GM18907 (cell line): ENCODE results near the gene MRPL52.
"Not testable (repeated sequence)": the region's sequence is repeated elsewhere in the genome, so short reads cannot be mapped to it uniquely, and the experiment has no call there.

Source experiments
- ATAC-seq: cut with Tn5 transposase; IDR thresholded peaks from one replicate; pipeline ENCODE4 v1.9.1; 2021; ENCODE audit warnings: mild to moderate bottlenecking, moderate library complexity; ENCODE audit not compliant: unreplicated experiment

MRPL52 gene

GRCh38 chr14:22852940-22853767, 23.5 kb downstream of the MRPL52 start:
- ATAC-seq: peak; percentile 67

GRCh38 chr14:22854296-22854695, 24.6 kb downstream of the MRPL52 start:
- ATAC-seq: not testable (repeated sequence)

- ATAC-seq: no peak
These were observed 25.5 kb downstream of the MRPL52 start for GRCh38 chr14:22854963-22855724.

GRCh38 chr14:22856428-22856827, 26.7 kb downstream of the MRPL52 start:
- no peak for ATAC-seq

- not testable (repeated sequence) for ATAC-seq
These were observed 30.7 kb downstream of the MRPL52 start for GRCh38 chr14:22860377-22860776.

GRCh38 chr14:22861651-22862050, 32.0 kb downstream of the MRPL52 start:
- no peak for ATAC-seq

GRCh38 chr14:22864979-22865378, 35.3 kb downstream of the MRPL52 start:
- no peak for ATAC-seq

GRCh38 chr14:22865424-22866405, 36.0 kb downstream of the MRPL52 start:
- no peak for ATAC-seq

GRCh38 chr14:22866874-22867273, 37.2 kb downstream of the MRPL52 start:
- ATAC-seq: no peak

GRCh38 chr14:22870811-22871223, 41.1 kb downstream of the MRPL52 start:
- peak; percentile 40 for ATAC-seq

- peak; percentile 84 for ATAC-seq
These were observed 41.7 kb downstream of the MRPL52 start, which contains the start of gene LRP10 for GRCh38 chr14:22871224-22872032. TSS of gene LRP10 (plus strand) at chr14:22871740. CDS start at chr14:22872304, 564 bp downstream.

GRCh38 chr14:22872033-22872832, 42.5 kb downstream of the MRPL52 start:
- ATAC-seq: peak; percentile 22

GRCh38 chr14:22872833-22873520, 43.3 kb downstream of the MRPL52 start:
- no peak for ATAC-seq

- no peak for ATAC-seq
These were observed 45.5 kb downstream of the MRPL52 start for GRCh38 chr14:22875003-22875747.

- no peak for ATAC-seq
These were observed 46.1 kb downstream of the MRPL52 start for GRCh38 chr14:22875748-22876319.

GRCh38 chr14:22877000-22877501, 47.4 kb downstream of the MRPL52 start:
- no peak for ATAC-seq
